Hematopoietic multipotent progenitor cell treated with erythropoietin and hydrocortisone succinate and interleukin-3 and kit ligand, for 8 days (in vitro differentiated cells): ENCODE measurements around the gene GLUD1.
A peak's percentile ranks its signal among the peaks of the same experiment; 100 is the strongest.
"Not testable (repeated sequence)": the region's sequence is repeated elsewhere in the genome, so short reads cannot be mapped to it uniquely, and the experiment has no call there.

Experiments
- DNase-seq: peaks from one replicate; pipeline ENCODE4 v3.0.0-alpha.2; 2015

GLUD1 gene

GRCh38 chr10:87038786-87039185 lies 55.9 kb downstream of the GLUD1 start:
- peak; percentile 58 for DNase-seq

- DNase-seq, result peak; percentile 82
Observed at GRCh38 chr10:87038286-87038717, 56.3 kb downstream of the GLUD1 start.

GRCh38 chr10:87036623-87037022 lies 58.0 kb downstream of the GLUD1 start:
- DNase-seq, result no peak

- DNase-seq, result no peak
Observed at GRCh38 chr10:87030912-87031635, 63.6 kb downstream of the GLUD1 start.

GRCh38 chr10:87030419-87030818 lies 64.2 kb downstream of the GLUD1 start:
- DNase-seq, result not testable (repeated sequence)

GRCh38 chr10:87026747-87027508 lies 67.7 kb downstream of the GLUD1 start:
- not testable (repeated sequence) for DNase-seq

GRCh38 chr10:87025285-87025958 lies 69.2 kb downstream of the GLUD1 start:
- peak; percentile 66 for DNase-seq

- DNase-seq, result not testable (repeated sequence)
Observed at GRCh38 chr10:87020056-87020455, 74.6 kb downstream of the GLUD1 start, which contains the start of gene FAM25A. Gene FAM25A (plus strand): TSS chr10:87020294. CDS start chr10:87020325, 31 bp downstream.

GRCh38 chr10:87019504-87019903 lies 75.1 kb downstream of the GLUD1 start:
- not testable (repeated sequence) for DNase-seq

GRCh38 chr10:87019066-87019465 lies 75.6 kb downstream of the GLUD1 start:
- DNase-seq, result not testable (repeated sequence)

- not testable (repeated sequence) for DNase-seq
Observed at GRCh38 chr10:87018127-87018526, 76.5 kb downstream of the GLUD1 start.

- not testable (repeated sequence) for DNase-seq
Observed at GRCh38 chr10:87014986-87015716, 79.5 kb downstream of the GLUD1 start.

- DNase-seq, result not testable (repeated sequence)
Observed at GRCh38 chr10:87013528-87013927, 81.1 kb downstream of the GLUD1 start.

- DNase-seq, result not testable (repeated sequence)
Observed at GRCh38 chr10:87009134-87009696, 85.4 kb downstream of the GLUD1 start.

GRCh38 chr10:87008303-87008702 lies 86.3 kb downstream of the GLUD1 start:
- not testable (repeated sequence) for DNase-seq

- DNase-seq, result not testable (repeated sequence)
Observed at GRCh38 chr10:87007674-87008073, 87.0 kb downstream of the GLUD1 start.

GRCh38 chr10:87007124-87007523 lies 87.5 kb downstream of the GLUD1 start:
- not testable (repeated sequence) for DNase-seq

GRCh38 chr10:87000491-87000890 lies 94.2 kb downstream of the GLUD1 start:
- no peak for DNase-seq
